ENCODE measurements around the gene SP6. TPM values are rescaled to one million over a fixed set of nuclear protein-coding genes. Genes with fewer than 3 reads are reported as not detected.

The SP6 gene
- total RNA-seq, 1 donor from 2014 or later: 2.5 TPM

DNA sequence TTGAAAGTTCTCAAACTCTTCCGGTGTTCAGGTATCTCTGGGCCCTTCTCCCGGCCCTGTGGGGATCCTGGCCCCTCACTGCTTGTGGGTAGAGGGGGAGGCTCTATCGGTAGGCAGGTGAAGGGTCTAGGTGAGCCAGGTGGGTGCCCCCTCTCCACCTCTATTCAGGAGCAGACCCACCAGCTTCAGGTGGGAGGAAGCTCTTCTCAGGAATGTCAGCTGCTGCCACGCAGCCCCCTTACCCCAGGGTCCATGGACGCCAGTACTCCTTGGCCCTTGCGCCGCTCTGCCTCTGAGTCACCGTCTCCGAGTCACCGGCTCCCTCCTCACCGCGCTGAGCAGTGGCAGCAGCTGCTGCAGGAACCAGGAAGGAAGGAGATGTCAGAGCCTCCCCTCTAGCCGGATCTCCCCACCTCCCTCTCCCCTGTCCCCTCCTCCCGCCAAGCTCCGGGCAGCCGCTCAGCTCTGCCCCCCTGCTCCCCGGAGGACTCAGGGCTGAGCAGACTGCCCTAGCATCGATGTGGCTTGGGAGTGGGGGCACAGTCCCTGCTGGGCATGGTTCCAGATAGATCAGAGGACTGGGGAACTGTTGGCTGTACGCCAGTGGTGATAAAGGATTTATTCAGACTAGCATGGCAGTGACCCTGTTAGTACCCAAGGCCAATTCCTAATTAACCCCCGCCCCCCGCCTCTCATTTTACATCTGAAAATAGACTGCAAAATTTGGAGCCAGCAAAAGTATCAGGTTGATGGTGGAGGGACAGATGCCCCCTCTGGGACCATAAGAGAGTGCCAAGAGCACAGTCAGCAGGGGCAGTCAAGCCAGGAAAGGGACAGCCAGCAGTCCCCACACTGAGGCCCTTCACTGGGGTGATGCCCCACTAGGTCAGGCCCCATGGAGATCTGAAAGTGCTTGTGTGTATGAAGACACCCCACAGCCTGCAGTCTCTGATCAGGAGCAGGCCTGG is 29.3 kb downstream of the SP6 start, which contains the start of gene OSBPL7:
Gene OSBPL7, minus strand, starts transcription at position 371 of the 968 bp plus-strand sequence. CDS start 1,516 bp downstream, outside the sequence.
- Histone ChIP-seq H3K36me3 (ENCODE audit: control insufficient read depth, insufficient read depth, low read length) (peaks cover under 1% of the 10 kb centered on the region), H3K27me3 (ENCODE audit: control insufficient read depth, insufficient read depth, low read length) (no peaks in the 10 kb centered on the region), H3K4me3 (ENCODE audit: low read depth, low read length) (peak within 1 kb of the TSS; percentile 62)
- TF ChIP-seq, protein P1, sequence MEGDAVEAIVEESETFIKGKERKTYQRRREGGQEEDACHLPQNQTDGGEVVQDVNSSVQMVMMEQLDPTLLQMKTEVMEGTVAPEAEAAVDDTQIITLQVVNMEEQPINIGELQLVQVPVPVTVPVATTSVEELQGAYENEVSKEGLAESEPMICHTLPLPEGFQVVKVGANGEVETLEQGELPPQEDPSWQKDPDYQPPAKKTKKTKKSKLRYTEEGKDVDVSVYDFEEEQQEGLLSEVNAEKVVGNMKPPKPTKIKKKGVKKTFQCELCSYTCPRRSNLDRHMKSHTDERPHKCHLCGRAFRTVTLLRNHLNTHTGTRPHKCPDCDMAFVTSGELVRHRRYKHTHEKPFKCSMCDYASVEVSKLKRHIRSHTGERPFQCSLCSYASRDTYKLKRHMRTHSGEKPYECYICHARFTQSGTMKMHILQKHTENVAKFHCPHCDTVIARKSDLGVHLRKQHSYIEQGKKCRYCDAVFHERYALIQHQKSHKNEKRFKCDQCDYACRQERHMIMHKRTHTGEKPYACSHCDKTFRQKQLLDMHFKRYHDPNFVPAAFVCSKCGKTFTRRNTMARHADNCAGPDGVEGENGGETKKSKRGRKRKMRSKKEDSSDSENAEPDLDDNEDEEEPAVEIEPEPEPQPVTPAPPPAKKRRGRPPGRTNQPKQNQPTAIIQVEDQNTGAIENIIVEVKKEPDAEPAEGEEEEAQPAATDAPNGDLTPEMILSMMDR (IDR thresholded peaks at IDR 0.05; ENCODE audit: insufficient read depth, low read length, poor library complexity, severe bottlenecking): peak; percentile 30
- peak; percentile 73 for DNase-seq (ENCODE audit: low read depth)

DNA sequence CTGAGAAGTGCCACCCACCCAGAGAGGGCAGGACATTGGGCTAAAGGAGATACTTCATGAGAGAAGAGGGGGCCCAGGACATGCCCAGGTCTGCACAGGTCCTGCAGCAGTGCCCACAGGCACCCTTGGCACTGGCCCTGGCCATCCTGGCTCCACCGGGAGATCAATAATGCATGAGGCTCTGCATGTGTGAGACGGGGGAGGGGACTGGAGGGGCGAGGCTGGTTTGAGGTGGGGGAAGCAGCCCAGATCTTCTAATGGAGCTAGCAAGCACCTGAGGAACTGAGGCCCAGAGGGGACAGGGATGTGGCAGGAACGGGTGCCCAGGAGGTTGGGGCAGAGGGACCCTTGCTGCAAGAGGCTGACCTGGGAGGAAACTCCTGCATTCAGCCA is 29.9 kb downstream of the SP6 start:
- no peaks in the 10 kb centered on the region for H3K27me3 ChIP-seq (ENCODE audit: control insufficient read depth, insufficient read depth, low read length)
- H3K4me3 ChIP-seq (ENCODE audit: low read depth, low read length): peak overlapping the region; percentile 62
- TF ChIP-seq, protein P1 (IDR thresholded peaks at IDR 0.05; ENCODE audit: insufficient read depth, low read length, poor library complexity, severe bottlenecking): no peak
- no peak for DNase-seq (ENCODE audit: low read depth)
- H3K36me3 ChIP-seq (ENCODE audit: control insufficient read depth, insufficient read depth, low read length): no peaks in the 10 kb centered on the region

DNA sequence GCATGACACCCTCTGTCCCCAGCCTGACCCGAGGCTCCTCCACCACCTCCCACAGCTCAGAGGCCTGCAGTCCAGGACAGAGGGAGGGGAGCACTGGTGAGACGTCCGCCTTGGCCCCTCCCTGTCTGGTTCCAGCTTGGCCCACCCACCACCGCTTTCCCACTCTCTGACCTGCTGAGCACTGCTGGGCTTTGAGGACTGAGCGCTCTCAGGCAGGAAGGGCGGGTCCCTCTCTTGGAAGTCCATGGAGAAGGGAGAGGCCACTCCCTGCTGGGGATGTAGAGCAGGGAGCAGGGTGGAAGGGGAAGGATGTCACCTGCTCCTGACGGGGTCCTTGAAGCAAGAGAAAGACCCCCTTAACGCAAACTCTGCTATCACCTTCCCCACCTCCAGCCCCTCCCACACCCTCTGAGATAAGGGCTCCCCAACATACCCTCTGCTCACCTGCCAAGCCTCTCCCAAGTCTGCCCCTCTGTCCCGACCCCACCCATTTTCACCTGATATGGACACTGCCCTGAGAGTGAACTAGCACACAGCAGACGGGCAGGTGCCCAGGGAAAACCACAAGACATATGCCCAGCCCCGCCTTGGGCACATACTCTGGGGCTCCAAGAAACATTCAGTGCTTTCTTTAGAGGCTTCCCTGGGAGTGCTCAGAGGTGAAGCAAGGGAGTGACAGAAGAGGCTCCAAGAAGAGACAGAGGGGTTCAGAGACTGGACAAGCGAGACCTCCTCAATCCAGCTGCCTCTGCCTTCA is 30.8 kb downstream of the SP6 start:
- H3K36me3 ChIP-seq (ENCODE audit: control insufficient read depth, insufficient read depth, low read length): no peaks in the 10 kb centered on the region
- TF ChIP-seq, protein P1 (IDR thresholded peaks at IDR 0.05; ENCODE audit: insufficient read depth, low read length, poor library complexity, severe bottlenecking): no peak
- H3K4me3 ChIP-seq (ENCODE audit: low read depth, low read length): no peak overlapping the region
- H3K27me3 ChIP-seq (ENCODE audit: control insufficient read depth, insufficient read depth, low read length): no peaks in the 10 kb centered on the region
- DNase-seq (ENCODE audit: low read depth): no peak

DNA sequence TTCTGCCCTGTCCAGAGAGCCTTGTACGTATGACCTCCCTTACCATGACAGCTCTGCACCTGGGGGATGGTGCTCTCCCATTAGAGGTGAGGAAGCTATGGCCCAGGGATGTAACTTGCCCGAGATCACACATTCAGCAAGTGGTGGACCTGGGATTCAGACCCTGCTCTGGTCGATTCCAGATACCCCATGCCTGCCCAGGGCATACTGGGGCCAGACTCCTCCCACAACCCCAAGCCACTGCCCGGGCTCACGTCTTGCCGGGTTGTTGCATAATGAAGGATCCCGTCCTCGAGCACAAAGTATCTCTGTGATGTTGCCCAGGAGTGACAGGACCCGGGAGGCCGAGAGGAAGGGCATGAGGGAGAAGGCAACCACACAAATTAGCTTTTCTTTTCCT is 31.5 kb downstream of the SP6 start:
- no peaks in the 10 kb centered on the region for H3K36me3 ChIP-seq (ENCODE audit: control insufficient read depth, insufficient read depth, low read length)
- TF ChIP-seq, protein P1 (IDR thresholded peaks at IDR 0.05; ENCODE audit: insufficient read depth, low read length, poor library complexity, severe bottlenecking): no peak
- H3K27me3 ChIP-seq (ENCODE audit: control insufficient read depth, insufficient read depth, low read length): no peaks in the 10 kb centered on the region
- DNase-seq (ENCODE audit: low read depth): no peak
- no peak overlapping the region for H3K4me3 ChIP-seq (ENCODE audit: low read depth, low read length)

DNA sequence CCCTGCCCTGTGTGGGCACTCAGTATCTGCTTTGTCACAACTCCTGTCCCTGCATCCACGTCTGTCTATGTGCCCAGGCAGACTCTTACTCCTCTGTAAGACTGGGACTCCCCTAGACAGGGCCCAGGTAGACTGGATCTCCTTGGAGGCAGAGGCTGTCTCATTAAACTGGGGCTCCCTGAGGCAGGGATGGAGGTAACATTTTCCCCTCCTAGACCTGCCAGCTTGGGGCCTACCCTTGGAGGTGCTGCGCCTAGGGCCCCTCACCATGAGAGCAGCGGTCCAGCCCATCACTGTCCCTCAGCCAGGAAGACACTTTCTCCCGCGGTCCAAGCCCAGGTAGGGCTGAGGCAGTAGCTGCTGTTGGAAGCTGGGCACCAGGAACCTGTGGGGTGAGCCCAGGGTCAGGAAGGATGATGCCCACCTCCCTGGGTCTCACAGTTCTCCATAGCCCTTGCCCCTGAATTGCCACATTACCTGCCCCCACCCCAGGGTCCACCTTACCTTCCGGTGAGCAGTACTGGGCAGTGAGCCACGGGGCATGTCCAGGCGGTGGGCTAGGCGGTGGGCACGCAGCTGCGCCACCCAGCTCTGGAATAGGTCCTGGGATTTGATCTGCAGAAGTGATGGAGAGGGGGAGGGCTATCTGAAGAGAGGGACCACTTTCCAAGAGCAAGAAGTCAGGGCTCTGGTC is 32.8 kb downstream of the SP6 start:
- no peak for DNase-seq (ENCODE audit: low read depth)
- TF ChIP-seq, protein P1 (IDR thresholded peaks at IDR 0.05; ENCODE audit: insufficient read depth, low read length, poor library complexity, severe bottlenecking): no peak
- Histone ChIP-seq H3K36me3 (ENCODE audit: control insufficient read depth, insufficient read depth, low read length) (no peaks in the 10 kb centered on the region), H3K4me3 (ENCODE audit: low read depth, low read length) (no peak overlapping the region), H3K27me3 (ENCODE audit: control insufficient read depth, insufficient read depth, low read length) (no peaks in the 10 kb centered on the region)
